Mesendoderm (in vitro differentiated cells): Measurements from ENCODE around the gene SAMM50.

Experiments
- DNase-seq: peaks from one replicate; pipeline ENCODE4 v3.0.0; 2013
- H2AK5ac ChIP-seq: 2 replicates; pipeline ENCODE4 v1.6.1; 2013; ENCODE audit warnings: low read length, inconsistent platforms
- H2BK120ac ChIP-seq: 2 replicates; pipeline ENCODE4 v1.6.1; 2013; ENCODE audit warnings: low read depth, mild to moderate bottlenecking, low read length, moderate library complexity, mixed read lengths
- H2BK15ac ChIP-seq: replicated peaks from 2 replicates; pipeline ENCODE4 v1.6.1; 2013; ENCODE audit warnings: low read depth, mild to moderate bottlenecking, moderate library complexity
- H2BK5ac ChIP-seq: 2 replicates; pipeline ENCODE4 v1.6.1; 2013; ENCODE audit warnings: low read length, inconsistent platforms
- H3K18ac ChIP-seq: 2 replicates; pipeline ENCODE4 v1.6.1; 2013; ENCODE audit warnings: mild to moderate bottlenecking, low read length, mixed read lengths
- H3K23ac ChIP-seq: one replicate; pipeline ENCODE4 v1.6.1; 2013; ENCODE audit warnings: low read length
- H3K27ac ChIP-seq: 2 replicates; pipeline ENCODE4 v1.5.1; 2013; ENCODE audit warnings: low read depth, mild to moderate bottlenecking, inconsistent platforms, low read length, moderate library complexity
- H3K27me3 ChIP-seq: 2 replicates; pipeline ENCODE4 v1.6.1; 2013; ENCODE audit warnings: low read length, control low read depth, mild to moderate bottlenecking, inconsistent platforms; ENCODE audit not compliant: insufficient read depth, poor library complexity
- H3K36me3 ChIP-seq: 2 replicates; pipeline ENCODE4 v1.6.1; 2013; ENCODE audit warnings: low read length, inconsistent platforms; ENCODE audit not compliant: control insufficient read depth, insufficient read depth
- H3K4ac ChIP-seq: one replicate; pipeline ENCODE4 v1.6.1; 2013; ENCODE audit warnings: low read depth, mild to moderate bottlenecking, low read length, moderate library complexity
- H3K4me1 ChIP-seq: 2 replicates; pipeline ENCODE4 v1.6.1; 2013; ENCODE audit warnings: low read depth, low read length, inconsistent platforms; ENCODE audit not compliant: control insufficient read depth
- H3K4me2 ChIP-seq: 2 replicates; pipeline ENCODE4 v1.6.1; 2013; ENCODE audit warnings: low read length
- H3K4me3 ChIP-seq: 2 replicates; pipeline ENCODE4 v1.5.1; 2013; ENCODE audit warnings: mild to moderate bottlenecking, low read length
- H3K56ac ChIP-seq: one replicate; pipeline ENCODE4 v1.6.1; 2013; ENCODE audit warnings: low read length
- H3K79me1 ChIP-seq: 2 replicates; pipeline ENCODE4 v1.6.1; 2013; ENCODE audit warnings: low read length, inconsistent platforms
- H3K79me2 ChIP-seq: 2 replicates; pipeline ENCODE4 v1.6.1; 2013; ENCODE audit warnings: mild to moderate bottlenecking, low read length; ENCODE audit not compliant: control insufficient read depth, insufficient read depth
- H3K9ac ChIP-seq: 2 replicates; pipeline ENCODE4 v1.6.1; 2013; ENCODE audit warnings: low read length, inconsistent platforms
- H4K5ac ChIP-seq: one replicate; pipeline ENCODE4 v1.6.1; 2013; ENCODE audit warnings: low read length
- H4K8ac ChIP-seq: one replicate; pipeline ENCODE4 v1.6.1; 2013; ENCODE audit warnings: low read depth, mild to moderate bottlenecking, control low read depth, low read length, moderate library complexity
- WGBS: extraction: QIAGEN DNeasy Blood & Tissue Kit; methylation state at CpG from one replicate; pipeline ENCODE4 v1.1.7; 2013; ENCODE audit warnings: low lambda C conversion rate, missing lambda C conversion rate; ENCODE audit not compliant: insufficient coverage; ENCODE audit errors: extremely low coverage; 5-methylcytosine and 5-hydroxymethylcytosine counted together

Gene SAMM50

DNA sequence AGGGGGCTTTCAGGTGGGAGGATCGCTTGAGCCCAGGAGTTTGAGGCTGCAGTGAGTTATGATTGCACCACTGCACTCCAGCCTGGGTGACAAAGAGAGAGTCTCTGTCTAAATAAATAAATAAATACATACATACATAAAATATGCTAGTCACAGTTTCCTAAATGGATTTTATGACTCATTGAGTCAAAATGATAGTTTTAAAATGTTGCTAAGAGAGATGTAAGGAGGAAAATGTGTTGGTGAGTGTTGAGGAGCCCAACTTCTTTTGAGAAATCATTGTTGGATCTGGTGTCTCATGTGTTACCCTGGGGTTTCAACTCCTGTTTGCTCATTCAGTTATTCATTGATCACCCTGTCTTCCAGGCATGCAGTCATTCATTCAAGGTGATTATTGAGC is 89.9 kb downstream of the SAMM50 start:
- Histone ChIP-seq H3K36me3 (no peaks in the 10 kb centered on the region), H4K5ac (no peak overlapping the region), H2BK15ac (no peak overlapping the region), H3K18ac (no peak overlapping the region), H2BK120ac (no peak overlapping the region), H3K79me2 (no peaks in the 10 kb centered on the region), H3K4me1 (peaks cover 10% of the 10 kb centered on the region), H3K4ac (no peak overlapping the region), H3K4me3 (no peak overlapping the region), H3K56ac (no peak overlapping the region), H2AK5ac (no peak overlapping the region), H2BK5ac (no peak overlapping the region), H3K9ac (no peak overlapping the region), H3K27ac (no peak overlapping the region), H3K27me3 (no peaks in the 10 kb centered on the region), H3K79me1 (no peaks in the 10 kb centered on the region), H4K8ac (no peak overlapping the region), H3K4me2 (no peak overlapping the region), H3K23ac (no peak overlapping the region)
- no peak for DNase-seq
- no CpG with 5 or more reads among the region's 1 CpG for WGBS
